GM23338 (cell line): ENCODE data around the gene AP4S1.

Experiments used
- CREB1 ChIP-seq: fragments of 250-450 bp; sonication (Bioruptor Pico); IDR thresholded peaks from 2 replicates; pipeline ENCODE4 v1.5.0; 2020; ENCODE audit warnings: low read depth, mild to moderate bottlenecking, moderate library complexity
- EZH2 ChIP-seq: fragments of 200-600 bp; sonication (generic); IDR thresholded peaks from one replicate; pipeline ENCODE4 v1.8.0; 2017; ENCODE audit warnings: antibody characterized with exemption, mild to moderate bottlenecking, low read depth; ENCODE audit not compliant: unreplicated experiment
- EZH2phosphoT487 ChIP-seq: fragments of 200-600 bp; sonication (generic); IDR thresholded peaks from one replicate; pipeline ENCODE4 v1.8.1; 2018; ENCODE audit warnings: antibody characterized with exemption; ENCODE audit not compliant: unreplicated experiment
- JUNB ChIP-seq: IDR thresholded peaks from one replicate; pipeline ENCODE4 v1.6.1; 2016; ENCODE audit warnings: antibody characterized with exemption; ENCODE audit not compliant: unreplicated experiment
- NANOG ChIP-seq: IDR thresholded peaks from 2 replicates; pipeline ENCODE4 v1.6.1; 2016; ENCODE audit warnings: antibody characterized with exemption, borderline replicate concordance
- POLR2AphosphoS5 ChIP-seq: IDR thresholded peaks from 2 replicates; pipeline ENCODE4 v1.6.1; 2016; ENCODE audit warnings: antibody characterized with exemption, low read depth
- ZNF114 ChIP-seq: fragments of 250-450 bp; sonication (Bioruptor Pico); IDR thresholded peaks from 2 replicates; pipeline ENCODE4 v1.5.0; 2020; ENCODE audit warnings: mild to moderate bottlenecking, moderate library complexity
- ZNF331 ChIP-seq: fragments of 250-450 bp; sonication (Bioruptor Pico); IDR thresholded peaks from 2 replicates; pipeline ENCODE4 v1.5.0; 2020; ENCODE audit warnings: low read depth, mild to moderate bottlenecking, moderate library complexity
- TF ChIP-seq, protein P1 (sequence below), 2 experiments: fragments of 200-600 bp in 1 of 2; sonication (generic) in 1 of 2; conservative IDR thresholded peaks; 2 replicates each; pipeline versions ENCODE4 v1.5.1 to v1.6.1; 2016 to 2017; ENCODE audit warnings: antibody characterized with exemption in 2 of 2, low read depth in 2 of 2, mild to moderate bottlenecking in 2 of 2, moderate library complexity in 1 of 2
- TF ChIP-seq, protein P2 (sequence below): IDR thresholded peaks from 2 replicates; pipeline ENCODE4 v1.6.1; 2016; ENCODE audit warnings: antibody characterized with exemption
- TF ChIP-seq, protein P3 (sequence below): IDR thresholded peaks from one replicate; pipeline ENCODE4 v1.6.1; 2018; ENCODE audit warnings: antibody characterized with exemption; ENCODE audit not compliant: unreplicated experiment
- TF ChIP-seq, protein P4 (sequence below): fragments of 250-450 bp; sonication (Bioruptor Pico); IDR thresholded peaks from 2 replicates; pipeline ENCODE4 v1.5.0; 2020; ENCODE audit warnings: mild to moderate bottlenecking, moderate library complexity

DNA sequence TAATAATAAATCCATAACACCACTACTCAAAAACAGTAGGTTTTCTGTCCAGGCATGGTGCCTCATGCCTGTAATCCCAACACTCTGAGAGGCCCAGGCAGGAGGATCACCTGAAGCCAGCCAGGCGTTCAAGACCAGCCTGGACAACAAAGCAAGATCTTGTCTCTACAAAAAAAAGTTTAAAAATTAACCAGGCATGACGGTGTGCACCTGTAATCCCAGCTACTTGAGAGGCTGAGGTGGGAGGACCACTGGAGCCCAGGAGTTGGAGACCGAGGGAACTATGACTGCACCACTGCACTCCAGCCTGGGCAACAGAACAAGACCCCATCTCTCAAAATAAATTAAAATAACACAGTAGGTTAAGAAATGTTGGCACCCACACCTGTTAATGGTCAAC lies 44.5 kb upstream of the AP4S1 start:
- TF ChIP-seq, protein P1, sequence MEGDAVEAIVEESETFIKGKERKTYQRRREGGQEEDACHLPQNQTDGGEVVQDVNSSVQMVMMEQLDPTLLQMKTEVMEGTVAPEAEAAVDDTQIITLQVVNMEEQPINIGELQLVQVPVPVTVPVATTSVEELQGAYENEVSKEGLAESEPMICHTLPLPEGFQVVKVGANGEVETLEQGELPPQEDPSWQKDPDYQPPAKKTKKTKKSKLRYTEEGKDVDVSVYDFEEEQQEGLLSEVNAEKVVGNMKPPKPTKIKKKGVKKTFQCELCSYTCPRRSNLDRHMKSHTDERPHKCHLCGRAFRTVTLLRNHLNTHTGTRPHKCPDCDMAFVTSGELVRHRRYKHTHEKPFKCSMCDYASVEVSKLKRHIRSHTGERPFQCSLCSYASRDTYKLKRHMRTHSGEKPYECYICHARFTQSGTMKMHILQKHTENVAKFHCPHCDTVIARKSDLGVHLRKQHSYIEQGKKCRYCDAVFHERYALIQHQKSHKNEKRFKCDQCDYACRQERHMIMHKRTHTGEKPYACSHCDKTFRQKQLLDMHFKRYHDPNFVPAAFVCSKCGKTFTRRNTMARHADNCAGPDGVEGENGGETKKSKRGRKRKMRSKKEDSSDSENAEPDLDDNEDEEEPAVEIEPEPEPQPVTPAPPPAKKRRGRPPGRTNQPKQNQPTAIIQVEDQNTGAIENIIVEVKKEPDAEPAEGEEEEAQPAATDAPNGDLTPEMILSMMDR (conservative IDR thresholded peaks at IDR 0.05; ENCODE audit: low read depth in 2 of 2): no peak
- no peak for TF ChIP-seq EZH2
- TF ChIP-seq, protein P2, sequence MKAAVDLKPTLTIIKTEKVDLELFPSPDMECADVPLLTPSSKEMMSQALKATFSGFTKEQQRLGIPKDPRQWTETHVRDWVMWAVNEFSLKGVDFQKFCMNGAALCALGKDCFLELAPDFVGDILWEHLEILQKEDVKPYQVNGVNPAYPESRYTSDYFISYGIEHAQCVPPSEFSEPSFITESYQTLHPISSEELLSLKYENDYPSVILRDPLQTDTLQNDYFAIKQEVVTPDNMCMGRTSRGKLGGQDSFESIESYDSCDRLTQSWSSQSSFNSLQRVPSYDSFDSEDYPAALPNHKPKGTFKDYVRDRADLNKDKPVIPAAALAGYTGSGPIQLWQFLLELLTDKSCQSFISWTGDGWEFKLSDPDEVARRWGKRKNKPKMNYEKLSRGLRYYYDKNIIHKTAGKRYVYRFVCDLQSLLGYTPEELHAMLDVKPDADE: no peak
- TF ChIP-seq, protein P3, sequence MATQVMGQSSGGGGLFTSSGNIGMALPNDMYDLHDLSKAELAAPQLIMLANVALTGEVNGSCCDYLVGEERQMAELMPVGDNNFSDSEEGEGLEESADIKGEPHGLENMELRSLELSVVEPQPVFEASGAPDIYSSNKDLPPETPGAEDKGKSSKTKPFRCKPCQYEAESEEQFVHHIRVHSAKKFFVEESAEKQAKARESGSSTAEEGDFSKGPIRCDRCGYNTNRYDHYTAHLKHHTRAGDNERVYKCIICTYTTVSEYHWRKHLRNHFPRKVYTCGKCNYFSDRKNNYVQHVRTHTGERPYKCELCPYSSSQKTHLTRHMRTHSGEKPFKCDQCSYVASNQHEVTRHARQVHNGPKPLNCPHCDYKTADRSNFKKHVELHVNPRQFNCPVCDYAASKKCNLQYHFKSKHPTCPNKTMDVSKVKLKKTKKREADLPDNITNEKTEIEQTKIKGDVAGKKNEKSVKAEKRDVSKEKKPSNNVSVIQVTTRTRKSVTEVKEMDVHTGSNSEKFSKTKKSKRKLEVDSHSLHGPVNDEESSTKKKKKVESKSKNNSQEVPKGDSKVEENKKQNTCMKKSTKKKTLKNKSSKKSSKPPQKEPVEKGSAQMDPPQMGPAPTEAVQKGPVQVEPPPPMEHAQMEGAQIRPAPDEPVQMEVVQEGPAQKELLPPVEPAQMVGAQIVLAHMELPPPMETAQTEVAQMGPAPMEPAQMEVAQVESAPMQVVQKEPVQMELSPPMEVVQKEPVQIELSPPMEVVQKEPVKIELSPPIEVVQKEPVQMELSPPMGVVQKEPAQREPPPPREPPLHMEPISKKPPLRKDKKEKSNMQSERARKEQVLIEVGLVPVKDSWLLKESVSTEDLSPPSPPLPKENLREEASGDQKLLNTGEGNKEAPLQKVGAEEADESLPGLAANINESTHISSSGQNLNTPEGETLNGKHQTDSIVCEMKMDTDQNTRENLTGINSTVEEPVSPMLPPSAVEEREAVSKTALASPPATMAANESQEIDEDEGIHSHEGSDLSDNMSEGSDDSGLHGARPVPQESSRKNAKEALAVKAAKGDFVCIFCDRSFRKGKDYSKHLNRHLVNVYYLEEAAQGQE: no peak
- no peak for TF ChIP-seq EZH2phosphoT487
- no peak for TF ChIP-seq POLR2AphosphoS5
- TF ChIP-seq NANOG: no peak
- no peak for TF ChIP-seq CREB1 (CRISPR knock-in tag)
- TF ChIP-seq ZNF331 (CRISPR knock-in tag): no peak
- TF ChIP-seq ZNF114: no peak
- TF ChIP-seq, protein P4, sequence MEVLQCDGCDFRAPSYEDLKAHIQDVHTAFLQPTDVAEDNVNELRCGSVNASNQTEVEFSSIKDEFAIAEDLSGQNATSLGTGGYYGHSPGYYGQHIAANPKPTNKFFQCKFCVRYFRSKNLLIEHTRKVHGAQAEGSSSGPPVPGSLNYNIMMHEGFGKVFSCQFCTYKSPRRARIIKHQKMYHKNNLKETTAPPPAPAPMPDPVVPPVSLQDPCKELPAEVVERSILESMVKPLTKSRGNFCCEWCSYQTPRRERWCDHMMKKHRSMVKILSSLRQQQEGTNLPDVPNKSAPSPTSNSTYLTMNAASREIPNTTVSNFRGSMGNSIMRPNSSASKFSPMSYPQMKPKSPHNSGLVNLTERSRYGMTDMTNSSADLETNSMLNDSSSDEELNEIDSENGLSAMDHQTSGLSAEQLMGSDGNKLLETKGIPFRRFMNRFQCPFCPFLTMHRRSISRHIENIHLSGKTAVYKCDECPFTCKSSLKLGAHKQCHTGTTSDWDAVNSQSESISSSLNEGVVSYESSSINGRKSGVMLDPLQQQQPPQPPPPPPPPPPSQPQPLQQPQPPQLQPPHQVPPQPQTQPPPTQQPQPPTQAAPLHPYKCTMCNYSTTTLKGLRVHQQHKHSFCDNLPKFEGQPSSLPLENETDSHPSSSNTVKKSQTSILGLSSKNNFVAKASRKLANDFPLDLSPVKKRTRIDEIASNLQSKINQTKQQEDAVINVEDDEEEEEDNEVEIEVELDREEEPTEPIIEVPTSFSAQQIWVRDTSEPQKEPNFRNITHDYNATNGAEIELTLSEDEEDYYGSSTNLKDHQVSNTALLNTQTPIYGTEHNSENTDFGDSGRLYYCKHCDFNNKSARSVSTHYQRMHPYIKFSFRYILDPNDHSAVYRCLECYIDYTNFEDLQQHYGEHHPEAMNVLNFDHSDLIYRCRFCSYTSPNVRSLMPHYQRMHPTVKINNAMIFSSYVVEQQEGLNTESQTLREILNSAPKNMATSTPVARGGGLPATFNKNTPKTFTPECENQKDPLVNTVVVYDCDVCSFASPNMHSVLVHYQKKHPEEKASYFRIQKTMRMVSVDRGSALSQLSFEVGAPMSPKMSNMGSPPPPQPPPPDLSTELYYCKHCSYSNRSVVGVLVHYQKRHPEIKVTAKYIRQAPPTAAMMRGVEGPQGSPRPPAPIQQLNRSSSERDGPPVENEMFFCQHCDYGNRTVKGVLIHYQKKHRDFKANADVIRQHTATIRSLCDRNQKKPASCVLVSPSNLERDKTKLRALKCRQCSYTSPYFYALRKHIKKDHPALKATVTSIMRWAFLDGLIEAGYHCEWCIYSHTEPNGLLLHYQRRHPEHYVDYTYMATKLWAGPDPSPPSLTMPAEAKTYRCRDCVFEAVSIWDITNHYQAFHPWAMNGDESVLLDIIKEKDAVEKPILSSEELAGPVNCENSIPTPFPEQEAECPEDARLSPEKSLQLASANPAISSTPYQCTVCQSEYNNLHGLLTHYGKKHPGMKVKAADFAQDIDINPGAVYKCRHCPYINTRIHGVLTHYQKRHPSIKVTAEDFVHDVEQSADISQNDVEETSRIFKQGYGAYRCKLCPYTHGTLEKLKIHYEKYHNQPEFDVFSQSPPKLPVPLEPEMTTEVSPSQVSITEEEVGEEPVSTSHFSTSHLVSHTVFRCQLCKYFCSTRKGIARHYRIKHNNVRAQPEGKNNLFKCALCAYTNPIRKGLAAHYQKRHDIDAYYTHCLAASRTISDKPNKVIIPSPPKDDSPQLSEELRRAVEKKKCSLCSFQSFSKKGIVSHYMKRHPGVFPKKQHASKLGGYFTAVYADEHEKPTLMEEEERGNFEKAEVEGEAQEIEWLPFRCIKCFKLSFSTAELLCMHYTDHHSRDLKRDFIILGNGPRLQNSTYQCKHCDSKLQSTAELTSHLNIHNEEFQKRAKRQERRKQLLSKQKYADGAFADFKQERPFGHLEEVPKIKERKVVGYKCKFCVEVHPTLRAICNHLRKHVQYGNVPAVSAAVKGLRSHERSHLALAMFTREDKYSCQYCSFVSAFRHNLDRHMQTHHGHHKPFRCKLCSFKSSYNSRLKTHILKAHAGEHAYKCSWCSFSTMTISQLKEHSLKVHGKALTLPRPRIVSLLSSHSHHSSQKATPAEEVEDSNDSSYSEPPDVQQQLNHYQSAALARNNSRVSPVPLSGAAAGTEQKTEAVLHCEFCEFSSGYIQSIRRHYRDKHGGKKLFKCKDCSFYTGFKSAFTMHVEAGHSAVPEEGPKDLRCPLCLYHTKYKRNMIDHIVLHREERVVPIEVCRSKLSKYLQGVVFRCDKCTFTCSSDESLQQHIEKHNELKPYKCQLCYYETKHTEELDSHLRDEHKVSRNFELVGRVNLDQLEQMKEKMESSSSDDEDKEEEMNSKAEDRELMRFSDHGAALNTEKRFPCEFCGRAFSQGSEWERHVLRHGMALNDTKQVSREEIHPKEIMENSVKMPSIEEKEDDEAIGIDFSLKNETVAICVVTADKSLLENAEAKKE (CRISPR knock-in tag): no peak
- TF ChIP-seq JUNB: no peak
